MCF 10A (cell line): ENCODE measurements around the gene KRT28. TPM values are rescaled to one million over a fixed set of nuclear protein-coding genes. Genes with fewer than 3 reads are reported as not detected.

Experiments
- Bru-seq: library from RNA; stranded (reverse); fragments of 400-500 nt; gene quantifications from one replicate; lab custom pipeline; 2021; lab: Mats Ljungman, UMichigan
- BruChase-seq, 2 experiments: library from RNA; stranded (reverse); fragments of 400-500 nt; gene quantifications; one replicate each; lab custom pipeline; 2021; lab: Mats Ljungman, UMichigan
- BruUV-seq: library from RNA; stranded (reverse); fragments of 400-500 nt; replicated peaks from 2 replicates; lab custom pipeline; 2021; lab: Mats Ljungman, UMichigan
- CTCF ChIA-PET: fragments of 300-600 bp; sonication (Branson Sonifier 250); formaldehyde crosslinking; extraction: SDS; loops from one replicate; lab custom pipeline; 2021; ENCODE audit warnings: antibody characterized with exemption, inconsistent platforms; lab: Yijun Ruan, JAX
- POLR2A ChIA-PET: fragments of 300-600, 350-650 bp; sonication (Branson Sonifier 250); formaldehyde crosslinking; extraction: SDS; loops from one replicate; lab custom pipeline; 2020; ENCODE audit warnings: antibody characterized with exemption, inconsistent platforms; lab: Yijun Ruan, JAX
- DNase-seq: peaks from one replicate; pipeline ENCODE4 v3.0.0-alpha.2; 2018; ENCODE audit not compliant: unreplicated experiment
- H3K27ac Mint-ChIP-seq: one replicate; pipeline ENCODE4 v1.8.0; 2022; ENCODE audit warnings: mild to moderate bottlenecking, low read depth, mixed read lengths; ENCODE audit not compliant: unreplicated experiment
- H3K27me3 Mint-ChIP-seq: one replicate; pipeline ENCODE4 v1.8.0; 2022; ENCODE audit warnings: mixed read lengths; ENCODE audit not compliant: insufficient read depth, unreplicated experiment
- H3K36me3 Mint-ChIP-seq: one replicate; pipeline ENCODE4 v1.8.0; 2022; ENCODE audit warnings: mild to moderate bottlenecking, moderate library complexity, mixed read lengths; ENCODE audit not compliant: insufficient read depth, unreplicated experiment
- H3K4me1 Mint-ChIP-seq: one replicate; pipeline ENCODE4 v1.8.0; 2022; ENCODE audit warnings: mixed read lengths; ENCODE audit not compliant: insufficient read depth, unreplicated experiment
- H3K4me3 Mint-ChIP-seq: one replicate; pipeline ENCODE4 v1.8.0; 2022; ENCODE audit warnings: mild to moderate bottlenecking, moderate library complexity, mixed read lengths; ENCODE audit not compliant: unreplicated experiment
- H3K9me3 Mint-ChIP-seq: one replicate; pipeline ENCODE4 v1.8.0; 2022; ENCODE audit warnings: mixed read lengths; ENCODE audit not compliant: unreplicated experiment
- intact Hi-C: fragments of 100-400 bp; cut with micrococcal nuclease; formaldehyde crosslinking; loops from 2 replicates; pipeline ENCODE4 v1.14.1; 2022
- long read RNA-seq: library from polyadenylated mRNA; stranded (forward); transcript quantifications from one replicate; pipeline ENCODE4 v2.0.0, GENCODE V29; 2022
- total RNA-seq: library from RNA; stranded (reverse); gene quantifications from 2 replicates; pipeline ENCODE4 v1.2.3, GENCODE V29; 2022
- TF ChIP-seq, protein P1 (sequence below): fragments of 200-600 bp; IDR thresholded peaks from one replicate; pipeline ENCODE4 v1.8.0; 2022; ENCODE audit warnings: antibody characterized with exemption, mild to moderate bottlenecking; ENCODE audit not compliant: unreplicated experiment

Gene KRT28, protein sequence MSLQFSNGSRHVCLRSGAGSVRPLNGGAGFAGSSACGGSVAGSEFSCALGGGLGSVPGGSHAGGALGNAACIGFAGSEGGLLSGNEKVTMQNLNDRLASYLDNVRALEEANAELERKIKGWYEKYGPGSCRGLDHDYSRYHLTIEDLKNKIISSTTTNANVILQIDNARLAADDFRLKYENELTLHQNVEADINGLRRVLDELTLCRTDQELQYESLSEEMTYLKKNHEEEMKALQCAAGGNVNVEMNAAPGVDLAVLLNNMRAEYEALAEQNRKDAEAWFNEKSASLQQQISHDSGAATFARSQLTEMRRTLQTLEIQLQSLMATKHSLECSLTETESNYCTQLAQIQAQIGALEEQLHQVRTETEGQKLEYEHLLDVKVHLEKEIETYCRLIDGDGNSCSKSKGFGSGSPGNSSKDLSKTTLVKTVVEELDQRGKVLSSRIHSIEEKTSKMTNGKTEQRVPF
- total RNA-seq: not detected in 2 replicates
- not detected for Bru-seq, nascent RNA
- BruChase-seq, experiment 1, labeled RNA remaining after a 6-hour chase: not detected
- not detected for BruChase-seq, experiment 2, labeled RNA remaining after a 2-hour chase
- long read RNA-seq: 0 reads

DNA sequence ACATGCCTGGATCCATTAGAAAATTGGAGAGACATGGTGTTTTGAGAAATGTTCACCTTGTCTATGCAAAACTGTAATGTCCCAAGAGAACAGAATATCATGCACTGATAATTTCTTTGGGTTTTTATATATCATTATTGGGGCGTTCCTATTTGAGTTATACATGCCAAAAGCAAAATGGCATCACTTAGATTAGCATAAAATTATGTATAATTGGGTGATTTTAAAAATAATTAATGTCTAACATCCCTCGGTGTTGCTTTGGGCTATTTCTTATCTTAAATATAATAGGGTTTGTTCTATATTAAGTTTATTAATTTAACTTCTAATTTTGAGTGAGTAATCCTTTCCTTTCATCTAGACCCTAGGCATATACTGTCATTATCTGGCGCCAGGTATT, at the start of gene KRT28:
KRT28 (minus strand) TSS at position 101 of the 400 bp plus-strand sequence; CDS start at position 35, 66 bp downstream.
- POLR2A ChIA-PET: no interaction called here

DNA sequence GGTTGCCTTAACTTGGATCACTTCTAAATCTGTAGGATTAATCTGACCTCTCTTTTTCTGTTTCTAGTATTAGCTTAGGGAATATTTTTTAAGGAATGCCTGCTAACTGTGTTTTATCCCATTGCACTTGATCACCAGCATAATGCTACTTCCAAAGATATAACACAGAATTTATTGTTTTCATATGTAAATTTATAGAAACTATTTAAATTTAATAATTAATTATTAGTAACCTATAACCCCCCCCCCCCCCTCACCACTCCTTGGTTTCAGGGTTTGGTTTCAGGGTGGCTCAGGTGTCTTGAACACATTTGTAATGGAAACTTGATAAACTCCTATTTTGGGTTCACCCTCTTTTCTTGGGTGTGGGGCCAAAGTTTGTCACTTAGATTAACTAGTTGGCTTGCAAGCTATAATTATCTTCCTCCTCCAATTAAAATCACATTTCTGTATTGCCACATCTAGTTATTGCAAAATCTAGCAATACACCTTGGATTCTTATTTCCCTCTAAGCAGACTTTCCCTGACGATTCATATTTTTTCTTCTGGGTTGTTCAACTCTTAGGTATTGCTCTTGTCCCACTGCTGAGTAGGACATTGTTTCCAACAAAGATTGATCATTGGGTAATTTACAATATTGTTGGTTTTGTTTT, 49.0 kb upstream of the KRT28 start:
- POLR2A ChIA-PET: interaction anchor here (0.6 to 13.6 kb wide), 20 partner anchors 8 to 841 kb away, joined by 3 to 352 read pairs (median 4); partner anchors contain the start of genes KRT10 and TNS4
- intact Hi-C loops: no loop called here
- CTCF ChIA-PET: interaction anchor here (0.7 to 1.7 kb wide), 3 partner anchors 9 to 819 kb away, joined by 3 to 5 read pairs (median 3); no protein-coding TSS in a partner anchor
- BruUV-seq: no TSS peak
- Mint-ChIP-seq H3K36me3 (no peaks in the 10 kb centered on the region), H3K27me3 (no peaks in the 10 kb centered on the region), H3K4me1 (peaks cover 44% of the 10 kb centered on the region), H3K4me3 (no peak overlapping the region), H3K9me3 (no peaks in the 10 kb centered on the region), H3K27ac (peak overlapping the region; percentile 87)
- TF ChIP-seq, protein P1, sequence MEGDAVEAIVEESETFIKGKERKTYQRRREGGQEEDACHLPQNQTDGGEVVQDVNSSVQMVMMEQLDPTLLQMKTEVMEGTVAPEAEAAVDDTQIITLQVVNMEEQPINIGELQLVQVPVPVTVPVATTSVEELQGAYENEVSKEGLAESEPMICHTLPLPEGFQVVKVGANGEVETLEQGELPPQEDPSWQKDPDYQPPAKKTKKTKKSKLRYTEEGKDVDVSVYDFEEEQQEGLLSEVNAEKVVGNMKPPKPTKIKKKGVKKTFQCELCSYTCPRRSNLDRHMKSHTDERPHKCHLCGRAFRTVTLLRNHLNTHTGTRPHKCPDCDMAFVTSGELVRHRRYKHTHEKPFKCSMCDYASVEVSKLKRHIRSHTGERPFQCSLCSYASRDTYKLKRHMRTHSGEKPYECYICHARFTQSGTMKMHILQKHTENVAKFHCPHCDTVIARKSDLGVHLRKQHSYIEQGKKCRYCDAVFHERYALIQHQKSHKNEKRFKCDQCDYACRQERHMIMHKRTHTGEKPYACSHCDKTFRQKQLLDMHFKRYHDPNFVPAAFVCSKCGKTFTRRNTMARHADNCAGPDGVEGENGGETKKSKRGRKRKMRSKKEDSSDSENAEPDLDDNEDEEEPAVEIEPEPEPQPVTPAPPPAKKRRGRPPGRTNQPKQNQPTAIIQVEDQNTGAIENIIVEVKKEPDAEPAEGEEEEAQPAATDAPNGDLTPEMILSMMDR: no peak
- DNase-seq: peak; percentile 35

More for the DNA sequence above, at the start of gene KRT28:
- TF ChIP-seq, protein P1: no peak
- Mint-ChIP-seq H3K4me1 (no peaks in the 10 kb centered on the region), H3K36me3 (no peaks in the 10 kb centered on the region), H3K4me3 (no peak within 1 kb of the TSS), H3K27me3 (peaks cover 15% of the 10 kb centered on the region), H3K27ac (no peak within 1 kb of the TSS), H3K9me3 (peaks cover under 1% of the 10 kb centered on the region)
- CTCF ChIA-PET: interaction anchor here (0.5 kb wide), 1 partner anchor 185 kb away, joined by 4 read pairs; no protein-coding TSS in a partner anchor
- intact Hi-C loops: loop anchor here (5.0 kb wide), 1 partner anchor 747 kb away; no protein-coding TSS in a partner anchor
- no TSS peak for BruUV-seq
- no peak for DNase-seq

DNA sequence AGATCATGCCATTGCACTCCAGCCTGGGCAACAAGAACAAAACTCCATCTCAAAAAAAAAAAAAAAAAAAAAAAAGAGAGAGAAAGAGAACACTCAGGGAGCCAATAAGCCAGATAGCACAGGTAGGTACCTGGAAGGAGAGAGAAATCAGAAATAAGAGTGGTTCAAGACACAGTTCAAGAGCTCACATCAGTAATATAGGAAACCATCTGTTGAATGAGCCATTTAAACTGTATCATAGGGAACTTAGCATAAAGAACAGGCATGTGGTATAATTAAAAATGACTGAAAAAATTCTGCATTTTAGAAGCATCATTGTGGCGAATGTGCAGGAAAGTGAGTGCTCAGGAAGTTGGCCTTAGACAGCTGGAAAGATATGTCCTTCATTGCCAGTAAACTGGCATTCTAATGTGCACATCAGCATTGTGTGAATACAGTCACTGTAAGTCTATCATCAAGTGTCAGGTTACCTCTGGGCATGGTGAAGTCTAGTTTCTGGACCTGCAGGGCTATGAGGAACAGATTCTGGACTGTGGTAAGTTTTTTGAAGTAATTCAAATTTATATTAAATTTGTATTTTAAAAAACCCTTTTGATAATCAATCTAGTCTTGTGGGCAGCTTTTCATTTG, 46.9 kb upstream of the KRT28 start:
- ChIA-PET CTCF (interaction anchor here (0.7 to 1.6 kb wide), 2 partner anchors 19 to 487 kb away, joined by 4 to 5 read pairs; no protein-coding TSS in a partner anchor), POLR2A (interaction anchor here (0.6 to 13.6 kb wide), 7 partner anchors 8 to 809 kb away, joined by 3 to 352 read pairs (median 8); partner anchors contain the start of gene KRT10)
- peaks cover 29% of the 10 kb centered on the region for H3K4me1 Mint-ChIP-seq
- no peaks in the 10 kb centered on the region for H3K27me3 Mint-ChIP-seq
- H3K27ac Mint-ChIP-seq: no peak overlapping the region
- H3K36me3 Mint-ChIP-seq: no peaks in the 10 kb centered on the region
- peak; percentile 39 for DNase-seq
- intact Hi-C loops: no loop called here
- no TSS peak for BruUV-seq
- TF ChIP-seq, protein P1: no peak
- H3K4me3 Mint-ChIP-seq: no peak overlapping the region
- H3K9me3 Mint-ChIP-seq: no peaks in the 10 kb centered on the region
